SIG-M5 treated with dmso at 0.1 percent for 504 hours (cell line): ENCODE results near the gene PPP1R2.
A peak's percentile ranks its signal among the peaks of the same experiment; 100 is the strongest.

Experiments used
- DNase-seq: peaks from one replicate; lab custom pipeline; 2025; ENCODE audit not compliant: unreplicated experiment; lab: John Stamatoyannopoulos, UW

The PPP1R2 gene

DNA sequence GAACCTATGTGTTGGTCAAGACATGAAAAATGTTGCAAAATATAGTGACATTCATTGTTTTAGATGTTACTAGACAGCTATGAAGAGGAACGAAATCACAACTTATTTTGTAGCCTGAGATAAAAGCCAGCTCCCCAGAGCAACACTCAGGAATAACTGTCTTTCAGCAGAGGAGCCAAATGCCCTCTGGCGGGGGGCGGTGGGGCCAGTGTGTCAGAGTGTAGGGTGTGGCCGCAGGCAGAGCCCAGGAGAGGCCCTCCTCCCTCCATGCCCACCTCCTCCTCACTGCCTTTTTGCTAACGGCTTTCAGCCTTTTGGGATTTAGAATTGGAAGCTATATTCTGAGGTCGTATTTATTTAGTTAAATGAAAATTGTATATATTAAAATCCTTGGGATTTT, 23.7 kb upstream of the PPP1R2 start:
- DNase-seq, result no peak

DNA sequence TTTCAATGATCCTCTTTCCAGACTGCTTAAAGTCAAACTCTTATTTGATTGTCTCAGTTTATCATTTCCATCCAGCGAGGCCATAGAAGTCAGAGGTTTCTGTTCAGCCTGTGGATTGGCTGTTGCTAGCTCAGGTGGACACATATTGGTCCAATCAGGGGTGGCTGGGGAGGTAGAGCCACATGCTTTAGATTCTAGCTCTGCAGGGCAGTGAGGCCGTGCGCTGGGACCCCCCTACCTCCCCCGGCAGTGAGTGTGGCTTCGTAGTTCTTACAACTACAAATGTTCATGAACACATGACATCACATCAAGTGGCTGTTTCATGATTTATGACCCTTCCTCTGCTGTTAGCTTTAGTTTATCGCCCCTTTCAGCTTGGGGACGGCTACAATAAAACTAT, 22.6 kb upstream of the PPP1R2 start:
- DNase-seq, result no peak

DNA sequence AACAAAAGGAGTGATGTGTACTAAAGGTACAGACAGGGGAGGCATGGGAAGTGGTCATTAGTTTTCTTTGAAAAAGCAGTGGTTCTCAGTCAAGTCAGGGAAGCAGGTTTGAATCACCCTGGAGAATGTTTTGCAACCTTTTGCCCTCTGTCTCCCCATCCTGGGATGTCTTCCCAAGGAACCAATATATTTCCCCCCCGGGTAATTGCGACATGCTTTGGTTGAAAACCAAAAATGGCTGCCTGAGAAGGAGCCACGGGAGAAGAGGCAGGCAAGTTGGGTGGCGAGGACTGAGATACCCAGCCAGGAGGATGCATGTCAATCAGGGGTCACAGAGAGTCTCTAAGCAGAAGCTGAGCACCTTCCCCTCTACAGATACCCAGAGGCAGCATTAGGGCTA, 20.2 kb upstream of the PPP1R2 start:
- DNase-seq, result no peak

- DNase-seq, result no peak
Measured at GRCh38 chr3:195559723-195560409, 16.7 kb upstream of the PPP1R2 start.

- peak; percentile 54 for DNase-seq
Measured at GRCh38 chr3:195558602-195559001, 15.5 kb upstream of the PPP1R2 start.

- DNase-seq, result no peak
Measured at GRCh38 chr3:195557322-195557721, 14.2 kb upstream of the PPP1R2 start.

DNA sequence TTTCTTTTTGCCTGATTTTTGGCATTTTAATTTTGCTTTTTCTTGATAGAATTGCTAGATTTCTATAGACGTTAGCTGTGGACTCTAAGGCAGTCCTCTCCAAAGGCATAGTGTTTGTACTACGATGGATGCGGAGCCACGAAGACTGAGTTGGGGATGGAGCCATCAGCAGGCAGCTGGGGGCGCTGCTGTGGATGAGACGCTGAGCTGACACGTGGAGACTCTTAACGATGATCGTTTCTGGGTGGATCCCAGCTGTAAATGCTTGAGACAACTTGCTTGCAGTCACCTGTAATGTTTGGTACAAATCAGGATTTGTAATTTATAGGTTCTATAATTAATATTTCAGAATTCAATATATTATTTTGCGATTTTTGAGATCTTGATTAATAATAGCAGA, 13.3 kb upstream of the PPP1R2 start:
- DNase-seq, result peak; percentile 30

DNA sequence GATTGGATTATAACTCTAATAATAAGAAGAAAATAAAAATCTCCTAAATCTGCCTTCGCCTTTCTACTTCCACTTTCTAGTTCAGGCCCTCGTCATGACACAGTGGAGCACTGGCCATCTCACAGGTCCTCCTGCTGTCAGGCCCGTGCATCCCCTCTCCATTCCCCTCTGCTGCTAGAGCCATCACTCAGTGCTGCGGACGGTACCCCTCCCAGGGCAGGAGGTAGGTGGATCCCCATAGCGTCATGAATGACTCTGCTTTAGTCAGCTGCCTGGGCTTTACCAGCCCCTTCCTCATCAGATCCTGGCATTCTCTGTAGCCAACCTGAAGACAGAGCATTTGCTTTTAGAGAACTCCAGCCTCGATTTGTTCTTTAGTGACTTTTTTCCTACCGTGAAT, 12.0 kb upstream of the PPP1R2 start:
- DNase-seq, result no peak

DNA sequence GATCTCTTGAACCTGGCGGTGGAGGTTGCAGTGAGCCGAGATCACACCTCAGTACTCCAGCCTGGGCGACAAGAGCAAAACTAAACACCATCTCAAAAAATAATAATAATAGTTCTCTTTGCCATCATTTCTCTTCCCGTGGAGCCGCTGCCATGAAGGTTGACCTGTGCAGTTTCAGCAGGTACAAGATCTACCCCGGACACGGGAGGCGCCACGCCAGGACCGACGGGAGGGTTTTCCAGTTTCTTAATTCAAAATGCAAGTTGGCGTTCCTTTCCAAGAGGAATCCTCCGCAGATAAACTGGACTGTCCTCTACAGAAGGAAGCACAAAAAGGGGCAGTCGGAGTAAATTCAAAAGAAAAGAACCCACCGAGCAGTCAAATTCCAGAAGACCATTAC, 11.3 kb upstream of the PPP1R2 start:
- DNase-seq, result no peak

- DNase-seq, result no peak
Measured at GRCh38 chr3:195553268-195553667, 10.1 kb upstream of the PPP1R2 start.

DNA sequence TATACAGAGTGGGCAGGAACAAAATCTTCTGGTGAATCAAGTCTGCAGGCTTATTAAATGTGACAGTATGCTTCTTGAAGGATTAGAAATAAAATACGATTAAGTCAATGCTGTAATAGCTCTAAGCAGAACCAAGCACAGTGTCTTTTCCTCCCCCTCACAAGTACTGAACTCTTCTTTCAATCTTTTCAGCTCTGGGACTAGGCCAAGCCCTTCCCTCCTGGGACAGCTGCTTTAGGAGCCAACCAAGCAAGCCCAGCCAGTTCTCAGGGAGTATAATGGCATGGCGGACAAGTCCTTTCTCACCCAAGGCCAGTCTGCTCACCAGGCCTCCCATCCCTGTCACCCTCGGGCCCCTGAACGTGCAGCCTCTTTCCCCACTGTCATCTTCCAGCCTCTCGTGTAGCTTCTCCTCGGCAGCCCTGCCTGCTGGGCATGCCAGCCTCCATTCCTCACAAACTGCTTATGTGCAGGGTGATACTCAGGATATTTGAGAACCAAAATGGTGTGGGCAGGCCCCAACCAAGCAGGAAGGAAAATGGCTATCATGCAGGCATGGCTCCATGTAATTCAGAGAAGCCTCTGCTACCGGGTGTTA, 8.4 kb upstream of the PPP1R2 start:
- no peak for DNase-seq

DNA sequence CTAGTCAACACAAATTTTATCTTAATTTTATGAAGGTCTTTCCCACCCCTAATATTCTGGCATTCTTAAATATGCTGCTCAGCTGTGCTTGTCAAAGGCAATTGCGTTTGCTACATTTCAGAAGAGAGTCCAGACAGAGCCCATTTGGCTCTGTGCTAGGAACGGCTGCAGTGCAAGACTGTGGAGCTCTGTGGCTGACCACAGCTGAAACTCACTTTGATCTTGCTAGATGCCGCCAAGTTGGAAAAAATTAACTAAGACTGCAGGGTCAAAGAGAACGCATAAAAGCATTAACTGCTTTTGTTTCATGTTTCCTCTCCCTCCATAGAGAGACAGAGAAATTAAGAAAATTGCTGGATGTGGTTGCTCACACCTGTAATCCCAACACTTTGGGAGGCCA, 7.6 kb upstream of the PPP1R2 start:
- no peak for DNase-seq

GRCh38 chr3:195549931-195550519, 6.9 kb upstream of the PPP1R2 start:
- DNase-seq, result no peak

- DNase-seq, result no peak
Measured at GRCh38 chr3:195548987-195549386, 5.9 kb upstream of the PPP1R2 start.

GRCh38 chr3:195548501-195548900, 5.4 kb upstream of the PPP1R2 start:
- no peak for DNase-seq

DNA sequence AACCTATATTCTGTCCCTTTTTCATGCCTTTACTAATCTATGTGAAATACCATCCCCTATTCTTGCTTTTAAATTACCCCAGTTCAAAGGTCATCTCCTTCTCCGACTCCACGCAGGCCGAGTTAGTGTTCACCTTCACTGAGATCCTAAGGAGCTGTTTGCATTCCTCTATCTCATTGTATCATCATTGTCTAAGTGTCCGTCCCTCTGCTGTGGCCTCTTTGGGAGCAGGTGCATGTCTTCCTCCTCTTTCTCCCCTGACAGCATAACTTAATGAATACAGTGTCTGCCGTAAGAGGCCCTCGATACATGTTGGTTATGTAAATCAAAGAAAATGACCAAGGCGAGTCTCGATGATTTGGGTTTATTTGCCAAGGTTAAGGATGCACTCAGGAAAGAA, 4.9 kb upstream of the PPP1R2 start:
- no peak for DNase-seq

DNA sequence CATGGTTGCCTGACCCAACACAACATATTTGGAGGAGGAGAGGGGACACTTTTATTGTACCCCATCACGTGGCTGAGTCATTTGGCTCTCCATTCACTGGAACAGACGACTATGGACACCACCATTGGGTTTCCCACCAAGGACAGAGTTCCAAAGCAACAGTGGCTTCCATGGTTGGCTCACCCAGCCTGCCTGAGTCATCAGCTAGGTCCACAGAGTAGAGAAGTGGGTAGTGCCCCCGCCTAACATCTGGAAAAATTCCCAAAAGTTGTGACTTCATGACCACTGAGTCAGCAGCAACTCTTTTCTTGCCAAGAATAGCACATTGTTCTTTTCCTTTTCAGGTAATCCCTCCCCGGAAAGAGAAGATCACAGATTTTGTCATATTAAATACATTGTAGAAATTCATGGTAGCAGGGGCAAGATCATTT, 3.0 kb upstream of the PPP1R2 start:
- DNase-seq, result no peak

GRCh38 chr3:195544634-195545033, 1.5 kb upstream of the PPP1R2 start:
- DNase-seq, result no peak

GRCh38 chr3:195544230-195544536, 1.1 kb upstream of the PPP1R2 start:
- no peak for DNase-seq

DNA sequence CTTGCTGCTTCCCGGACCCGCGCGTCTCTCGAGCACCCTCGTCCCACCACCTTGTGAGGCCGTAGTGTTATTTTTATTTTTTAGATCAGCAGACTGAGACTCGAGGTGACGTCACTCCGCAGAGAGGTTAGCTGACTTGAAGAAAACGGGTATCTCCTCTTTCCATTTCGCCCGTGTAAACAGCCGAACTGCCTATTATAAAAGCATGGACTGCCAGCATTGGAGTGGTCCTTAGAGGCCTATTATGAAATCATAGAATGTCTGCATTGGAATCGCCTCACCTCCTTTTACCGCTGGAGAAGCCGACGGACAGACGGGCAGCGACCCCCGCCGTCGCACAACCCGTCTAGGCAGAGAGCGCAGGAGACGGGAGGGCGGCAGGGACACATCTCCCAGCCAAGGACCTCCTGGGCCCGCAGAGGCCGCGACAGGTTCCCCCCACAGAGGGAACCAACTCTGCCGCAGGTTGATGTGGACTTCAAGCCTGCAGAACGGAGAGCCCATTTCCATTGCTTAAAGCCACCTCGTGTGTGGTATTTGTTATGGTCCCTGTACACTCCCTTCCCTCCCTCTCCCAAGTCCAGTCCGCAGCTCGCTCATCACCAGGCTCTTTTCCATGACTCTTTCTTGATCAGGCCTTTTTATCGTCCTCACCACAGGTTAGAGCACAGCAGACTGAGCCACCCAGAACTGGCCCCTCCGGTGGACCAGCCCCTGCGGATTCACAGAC, 540 bp upstream of the PPP1R2 start:
- DNase-seq, result no peak

DNA sequence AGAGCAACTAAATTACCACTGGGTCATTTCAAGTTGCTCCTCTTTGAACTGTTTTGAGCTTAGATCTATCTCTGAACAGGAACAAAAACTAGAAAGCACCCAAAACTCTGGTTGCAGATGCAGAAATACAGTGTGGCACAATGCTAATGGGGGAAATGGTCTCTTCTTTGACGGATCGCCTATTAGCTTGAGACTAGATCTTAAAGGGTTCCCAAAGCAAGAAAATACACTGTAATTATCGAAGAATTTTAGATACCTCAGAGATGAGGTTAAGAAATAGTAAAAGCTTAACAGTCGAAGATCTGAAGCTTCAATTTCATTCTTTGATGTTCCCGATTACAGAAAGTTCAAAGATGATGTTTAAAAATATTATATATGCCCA, 818 bp downstream of the PPP1R2 start:
- DNase-seq, result peak; percentile 70

DNA sequence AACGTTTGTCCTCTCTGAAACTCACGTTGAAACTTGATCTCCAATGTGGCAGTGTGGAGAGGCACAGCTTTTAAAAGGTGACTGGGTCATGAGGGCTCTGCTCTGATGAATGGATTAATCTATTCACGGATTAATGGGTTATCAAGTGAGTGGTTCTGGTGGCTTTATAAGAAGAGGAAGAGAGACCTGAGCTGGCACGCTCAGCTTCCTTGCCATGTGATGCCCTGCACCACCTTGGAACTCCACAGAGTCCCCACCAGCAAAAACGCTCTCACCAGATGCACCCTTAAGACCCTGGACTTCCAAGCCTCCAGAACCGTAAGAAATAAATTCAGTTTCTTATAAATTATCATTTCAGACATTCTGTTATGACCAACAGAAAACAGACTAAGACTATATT, 2.6 kb downstream of the PPP1R2 start:
- DNase-seq, result no peak
